ENCODE measurements around the gene UGT1A3.

DNA sequence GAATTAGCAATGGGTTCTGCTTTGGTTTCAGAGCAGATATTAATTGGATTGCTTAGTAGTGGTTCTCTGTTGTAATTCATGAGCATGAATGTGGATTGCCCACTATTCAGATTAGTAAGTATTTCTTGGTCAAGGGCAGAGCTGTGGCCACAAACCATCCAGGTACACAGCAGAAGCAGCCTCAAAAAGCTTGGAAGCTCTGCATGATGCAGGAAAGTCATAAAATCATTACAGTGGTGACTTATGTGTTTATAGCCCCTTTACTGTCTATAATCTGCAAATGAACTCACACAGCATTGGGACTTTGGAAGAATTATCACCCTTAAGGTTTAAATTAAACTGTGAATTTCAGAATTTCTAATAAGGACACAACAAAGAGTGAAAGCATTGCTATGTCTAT lies 29.3 kb downstream of the UGT1A3 start:
- TF ChIP-seq SPI1 (IDR thresholded peaks at IDR 0.05; ENCODE audit: low read depth, low read length) = no peak
- no peak for TF ChIP-seq POLR2A (IDR thresholded peaks at IDR 0.05; ENCODE audit: low read depth, low read length)
- no peak for TF ChIP-seq TAF1 (IDR thresholded peaks at IDR 0.05; ENCODE audit: low read depth, low read length)
- TF ChIP-seq POLR2AphosphoS5 (IDR thresholded peaks at IDR 0.05; ENCODE audit: low read depth, low read length) = no peak
- no peak for TF ChIP-seq PAX5 (IDR thresholded peaks at IDR 0.05; ENCODE audit: insufficient read depth, low read length, severe bottlenecking)
